GM21390 (cell line): ENCODE data around the gene SAMD7.
A peak's percentile ranks its signal among the peaks of the same experiment; 100 is the strongest.

Source experiments
- ATAC-seq: cut with Tn5 transposase; IDR thresholded peaks from one replicate; pipeline ENCODE4 v1.9.1; 2021; ENCODE audit not compliant: unreplicated experiment

Gene SAMD7

DNA sequence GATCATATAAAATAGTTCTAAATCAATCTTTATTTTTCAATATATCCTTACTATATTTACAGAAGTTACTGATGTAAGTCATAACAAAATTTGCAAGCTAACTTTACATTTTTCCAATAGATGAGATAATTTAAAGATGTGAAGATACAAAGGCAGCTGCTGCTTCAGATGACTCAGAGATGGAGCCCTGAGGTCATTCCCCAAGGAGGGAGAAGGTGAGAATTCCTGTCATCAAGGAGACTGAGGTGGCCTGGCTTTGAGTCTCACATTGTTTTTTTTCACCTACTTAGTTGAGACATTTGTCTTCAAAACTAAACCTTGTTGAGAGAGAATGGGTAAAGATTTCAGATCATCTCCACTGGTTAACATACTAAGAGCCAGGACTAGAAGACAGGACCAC, 3.9 kb upstream of the SAMD7 start:
- no peak for ATAC-seq

DNA sequence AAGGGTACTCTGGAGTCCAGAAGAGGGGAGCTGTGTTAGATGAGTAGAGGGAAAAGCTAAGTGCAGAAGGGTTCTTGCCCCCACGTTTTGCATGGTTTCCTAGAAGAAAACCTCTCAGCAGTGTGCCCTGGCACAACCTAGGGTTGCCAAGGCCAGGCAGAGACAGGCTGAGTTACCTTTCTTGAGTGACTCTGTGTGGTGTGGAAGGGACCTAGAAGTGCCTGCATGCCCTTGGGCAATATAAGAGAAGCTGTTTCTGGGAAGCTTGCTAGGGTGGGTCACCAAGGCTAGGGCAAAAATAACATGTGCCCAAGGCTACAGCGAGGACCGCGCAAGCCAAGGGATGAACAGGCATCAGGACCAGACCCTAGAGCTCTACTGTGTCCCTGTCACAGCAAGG, 3.4 kb upstream of the SAMD7 start:
- ATAC-seq: no peak

DNA sequence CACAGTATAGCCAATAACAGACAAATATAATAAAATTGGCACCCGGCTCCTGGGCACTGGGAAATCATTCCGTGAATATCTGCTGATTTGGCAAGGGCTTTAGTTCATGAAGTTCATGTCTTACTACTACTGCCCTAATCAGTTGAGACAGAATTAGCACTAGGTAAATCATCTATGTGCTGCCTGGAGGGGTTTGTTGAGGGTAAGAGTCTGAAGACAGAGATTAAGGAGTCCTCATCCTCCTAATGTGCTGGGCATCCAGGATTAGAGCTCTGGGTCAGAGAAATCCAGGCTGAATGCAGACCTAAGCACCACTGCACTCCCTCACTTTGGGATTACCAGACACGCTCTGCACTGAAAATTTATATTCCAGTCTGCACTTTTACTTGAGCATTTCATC, 2.0 kb downstream of the SAMD7 start:
- no peak for ATAC-seq

DNA sequence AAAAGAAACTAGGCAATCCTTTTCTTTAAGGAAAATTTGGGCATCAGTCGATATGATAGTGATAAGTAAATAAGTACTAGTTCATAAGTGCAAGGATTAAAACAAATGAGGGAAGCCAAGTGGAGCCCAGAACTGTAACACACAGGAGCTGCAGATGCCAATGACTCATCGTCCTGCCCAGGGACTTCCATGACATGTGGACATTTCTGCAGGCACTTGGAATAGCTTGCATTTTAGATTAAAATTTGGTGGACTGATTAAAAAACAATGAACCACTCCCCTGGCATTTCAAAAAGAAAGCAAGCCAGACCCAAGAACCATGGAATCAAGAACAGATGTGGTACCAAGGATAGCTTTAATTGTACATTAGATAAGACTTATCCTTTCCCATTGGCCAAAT, 2.9 kb downstream of the SAMD7 start:
- ATAC-seq: no peak

DNA sequence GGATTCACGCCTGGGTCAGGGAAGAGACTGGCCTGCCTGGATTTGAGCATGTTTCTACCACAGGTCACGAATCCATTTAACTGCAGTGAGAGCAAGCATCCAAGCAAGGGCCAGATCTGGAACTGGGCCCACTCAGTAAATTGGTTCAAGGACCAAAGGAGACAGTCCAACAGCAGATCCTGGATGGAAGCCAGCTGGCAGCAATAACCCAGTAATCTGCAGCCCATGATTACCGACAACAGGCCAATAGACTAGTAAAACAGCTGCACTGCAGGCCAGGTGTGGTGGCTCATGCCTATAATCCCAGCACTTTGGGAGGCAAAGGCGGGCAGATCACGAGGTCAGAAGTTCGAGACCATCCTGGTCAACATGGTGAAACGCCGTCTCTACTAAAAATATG, 11.8 kb downstream of the SAMD7 start:
- no peak for ATAC-seq

DNA sequence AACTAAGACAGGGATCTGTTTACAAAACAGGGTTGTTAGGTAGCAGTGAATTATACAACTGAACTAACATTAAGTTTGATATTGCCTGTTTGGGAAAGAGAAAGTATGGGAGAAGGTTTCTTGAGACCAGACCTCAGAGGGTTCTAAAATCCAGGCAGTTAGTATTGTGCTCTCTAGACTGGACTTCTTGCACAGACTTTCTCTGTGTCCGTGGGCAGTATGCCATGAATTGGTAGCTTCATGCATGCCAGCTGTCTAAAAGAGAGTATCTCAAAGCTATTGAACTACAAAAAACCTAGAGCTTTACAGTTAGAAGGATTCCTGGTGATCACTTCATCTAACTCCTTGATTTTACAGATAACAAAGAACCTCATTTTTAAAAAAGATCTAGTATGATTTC, 12.5 kb downstream of the SAMD7 start:
- no peak for ATAC-seq

DNA sequence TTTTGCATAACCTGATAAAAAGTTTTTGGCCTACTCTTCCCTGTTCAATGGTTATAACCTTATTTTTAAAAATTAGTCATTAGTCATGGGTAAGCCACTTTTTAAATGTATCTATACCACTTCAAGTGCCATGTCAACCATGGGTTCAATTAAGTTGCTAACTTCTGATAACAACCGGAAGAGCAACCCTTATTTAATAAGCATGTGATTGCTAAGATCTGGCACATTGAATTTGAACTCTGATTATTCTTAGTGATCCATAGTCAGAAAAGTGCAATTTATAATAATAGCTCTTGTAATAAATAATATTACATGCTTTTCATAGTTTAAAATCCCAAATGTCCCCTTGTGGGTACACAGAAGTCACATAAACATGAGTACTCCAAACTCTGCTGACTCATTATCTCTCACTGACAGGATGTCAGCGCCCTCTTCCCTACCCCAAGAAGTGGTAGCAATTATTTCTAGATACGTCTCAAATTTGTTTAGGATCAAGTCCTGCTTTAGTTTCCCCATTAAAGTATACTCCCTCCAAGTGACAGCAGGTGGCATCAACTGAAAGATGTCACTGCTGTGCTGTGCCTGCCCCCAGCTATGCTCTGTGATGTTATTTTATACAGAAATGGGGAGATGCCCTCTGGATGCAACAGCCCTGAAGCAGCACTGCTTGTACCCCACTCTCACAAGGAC, 18.6 kb downstream of the SAMD7 start:
- peak; percentile 29 for ATAC-seq

DNA sequence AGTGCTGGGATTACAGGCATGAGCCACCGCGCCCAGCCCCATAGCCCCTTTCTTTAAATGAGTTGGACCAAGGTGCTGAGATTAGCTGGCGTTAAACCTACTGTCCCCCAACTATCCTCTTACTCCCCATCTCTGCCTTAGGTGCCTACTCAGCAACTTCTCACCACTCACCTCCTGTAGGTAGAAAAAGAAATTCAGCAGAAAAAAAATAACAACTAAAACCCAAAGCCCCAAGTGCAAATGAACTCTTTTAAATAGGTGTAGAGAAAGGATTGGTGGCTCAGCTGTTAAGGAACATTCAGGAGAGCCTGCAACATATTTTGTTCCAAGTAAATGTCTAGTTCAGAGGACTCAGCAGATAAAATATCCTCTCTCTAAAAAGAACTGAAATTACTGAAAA, 19.5 kb downstream of the SAMD7 start:
- ATAC-seq: no peak

DNA sequence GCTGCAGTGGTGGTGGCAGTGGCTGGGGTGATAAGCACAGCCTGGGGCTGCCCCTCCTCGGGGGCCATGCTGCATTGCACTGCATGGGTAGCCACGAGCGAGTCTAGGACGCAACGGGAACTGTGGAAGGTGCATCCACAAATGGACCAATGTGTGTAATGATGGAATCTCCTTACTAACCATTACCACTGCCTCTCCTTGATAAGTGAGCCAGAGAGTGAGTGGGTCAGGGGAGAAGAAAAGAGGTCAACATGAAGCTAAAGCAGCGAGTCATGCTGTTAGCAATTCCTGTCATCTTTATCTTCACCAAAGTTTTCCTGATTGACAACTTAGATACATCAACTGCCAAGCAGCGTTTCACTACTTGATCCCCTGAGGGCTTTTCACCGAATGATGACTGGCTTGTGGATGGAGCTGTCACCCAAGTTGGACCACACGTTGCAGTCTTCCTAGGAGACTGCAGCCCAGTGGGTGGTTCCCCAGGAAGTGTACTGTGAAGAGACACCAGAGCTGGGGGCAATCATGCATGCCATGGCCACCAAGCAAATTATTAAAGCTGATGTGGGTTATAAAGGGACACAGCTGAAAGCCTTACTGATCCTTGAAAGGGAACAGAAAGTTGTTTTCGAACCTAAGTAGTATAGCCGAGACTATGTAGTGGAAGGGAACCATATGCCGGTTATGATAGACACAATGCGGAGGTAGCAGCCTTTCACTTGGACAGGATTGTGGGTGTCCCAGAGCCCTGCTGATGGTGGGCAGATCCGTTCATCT, 20.6 kb downstream of the SAMD7 start:
- peak; percentile 94 for ATAC-seq

DNA sequence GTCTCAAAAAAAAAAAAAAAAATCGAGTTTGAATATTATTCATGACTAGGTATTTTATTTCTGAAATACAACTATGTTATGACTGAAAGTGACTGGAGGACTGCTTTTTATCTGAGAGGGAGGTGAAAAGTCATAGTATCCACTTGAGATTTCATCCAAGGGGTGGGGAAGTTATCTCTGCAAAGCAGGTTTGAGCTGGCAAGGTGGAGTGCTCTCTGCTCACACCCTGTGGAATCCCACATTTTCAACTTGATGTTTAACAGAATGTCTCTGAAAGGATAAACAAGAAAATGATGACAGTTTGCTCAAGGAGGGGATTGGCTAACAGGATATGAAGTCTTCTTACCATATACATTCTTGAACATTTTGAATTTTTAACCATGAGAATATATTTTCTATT, 27.9 kb downstream of the SAMD7 start:
- no peak for ATAC-seq

DNA sequence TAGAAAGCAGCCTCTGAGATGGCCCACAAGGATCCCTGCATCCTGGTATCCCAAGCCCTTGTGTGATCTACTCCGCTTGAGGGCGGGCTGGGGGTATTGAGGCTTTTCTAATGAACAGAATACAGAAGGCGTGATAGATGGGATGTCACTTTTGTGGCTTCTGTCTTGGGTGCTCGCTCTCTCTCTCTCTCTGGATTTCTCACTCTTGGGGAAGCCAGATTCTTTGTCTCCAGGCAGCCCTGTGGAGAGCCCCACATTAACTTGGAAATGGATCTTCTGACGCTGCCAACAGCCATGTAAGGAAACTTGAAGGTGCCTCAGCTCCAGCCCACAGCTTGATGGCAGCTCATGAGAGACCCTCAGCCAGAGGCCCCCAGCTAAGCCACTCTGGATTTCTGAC, 28.4 kb downstream of the SAMD7 start:
- peak; percentile 1 for ATAC-seq

DNA sequence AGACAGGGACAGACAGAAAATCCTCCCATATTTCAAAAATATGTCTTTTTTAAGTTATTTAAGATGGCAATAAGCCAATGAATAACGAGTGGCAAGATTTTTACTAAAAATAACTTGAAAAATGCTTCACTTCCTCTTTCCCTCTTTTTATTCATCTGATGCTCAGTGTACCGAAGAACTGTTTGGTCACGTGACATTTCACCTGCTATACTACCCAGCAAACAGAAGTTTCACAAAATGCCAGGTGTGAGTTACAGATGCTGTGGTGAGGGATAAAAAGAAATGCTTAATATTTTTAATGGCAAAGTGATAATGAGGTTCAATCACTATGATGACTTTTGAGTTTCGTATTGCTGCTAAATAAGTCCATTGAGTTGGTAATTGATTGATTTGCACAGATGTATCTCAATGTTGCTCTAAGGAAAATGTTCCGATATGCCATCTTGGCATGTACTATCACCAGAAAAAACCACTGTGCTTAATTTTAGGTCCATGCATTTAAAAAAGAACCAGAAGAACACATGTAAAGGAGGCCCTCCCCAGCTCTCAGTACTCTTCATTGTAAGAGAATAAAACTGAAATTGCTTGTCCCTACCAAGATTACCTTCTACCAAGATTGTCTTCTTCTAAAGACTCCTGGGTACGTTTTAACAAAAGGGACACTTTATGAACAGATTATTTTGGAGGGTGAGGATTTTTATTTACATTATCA, 29.3 kb downstream of the SAMD7 start:
- peak; percentile 75 for ATAC-seq

DNA sequence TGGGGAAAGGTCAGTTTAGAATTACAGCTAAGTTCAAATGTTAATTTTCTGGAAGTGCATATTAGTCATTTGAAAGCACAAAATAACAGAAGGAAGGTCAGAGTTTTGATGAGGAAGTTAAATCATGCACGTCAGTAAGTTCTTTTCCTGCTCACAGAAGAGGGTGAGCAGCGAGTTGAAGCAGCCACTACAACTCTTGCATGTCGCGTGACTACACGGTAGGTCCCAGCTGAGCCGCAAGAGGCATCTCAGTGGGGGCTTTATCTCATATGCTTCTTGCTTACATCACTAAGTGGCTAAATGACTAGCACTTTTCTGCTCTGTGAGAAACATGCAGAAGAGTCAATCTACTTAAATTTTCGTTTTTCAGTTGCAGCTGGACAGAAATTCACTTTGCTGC, 33.9 kb downstream of the SAMD7 start:
- peak; percentile 77 for ATAC-seq

DNA sequence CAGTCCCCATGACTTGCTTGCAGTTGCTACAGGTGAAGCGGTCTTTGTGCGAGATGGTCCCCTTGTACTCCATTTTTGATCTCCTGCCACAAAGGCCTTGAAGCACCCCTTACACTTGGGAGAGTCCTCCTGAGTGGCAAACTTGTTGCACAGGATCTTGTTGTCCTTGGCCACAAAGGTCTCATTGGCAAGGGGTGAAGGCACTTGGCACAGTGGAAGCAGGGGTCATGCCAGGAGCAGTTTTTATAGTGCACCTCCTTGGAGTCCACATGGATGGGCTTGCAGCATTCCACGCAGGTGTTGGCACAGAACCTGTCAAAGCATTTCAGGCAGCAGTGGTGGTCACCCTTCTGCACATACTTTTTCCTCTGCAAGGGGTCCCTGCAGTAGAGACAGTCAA, 35.0 kb downstream of the SAMD7 start:
- ATAC-seq: no peak

DNA sequence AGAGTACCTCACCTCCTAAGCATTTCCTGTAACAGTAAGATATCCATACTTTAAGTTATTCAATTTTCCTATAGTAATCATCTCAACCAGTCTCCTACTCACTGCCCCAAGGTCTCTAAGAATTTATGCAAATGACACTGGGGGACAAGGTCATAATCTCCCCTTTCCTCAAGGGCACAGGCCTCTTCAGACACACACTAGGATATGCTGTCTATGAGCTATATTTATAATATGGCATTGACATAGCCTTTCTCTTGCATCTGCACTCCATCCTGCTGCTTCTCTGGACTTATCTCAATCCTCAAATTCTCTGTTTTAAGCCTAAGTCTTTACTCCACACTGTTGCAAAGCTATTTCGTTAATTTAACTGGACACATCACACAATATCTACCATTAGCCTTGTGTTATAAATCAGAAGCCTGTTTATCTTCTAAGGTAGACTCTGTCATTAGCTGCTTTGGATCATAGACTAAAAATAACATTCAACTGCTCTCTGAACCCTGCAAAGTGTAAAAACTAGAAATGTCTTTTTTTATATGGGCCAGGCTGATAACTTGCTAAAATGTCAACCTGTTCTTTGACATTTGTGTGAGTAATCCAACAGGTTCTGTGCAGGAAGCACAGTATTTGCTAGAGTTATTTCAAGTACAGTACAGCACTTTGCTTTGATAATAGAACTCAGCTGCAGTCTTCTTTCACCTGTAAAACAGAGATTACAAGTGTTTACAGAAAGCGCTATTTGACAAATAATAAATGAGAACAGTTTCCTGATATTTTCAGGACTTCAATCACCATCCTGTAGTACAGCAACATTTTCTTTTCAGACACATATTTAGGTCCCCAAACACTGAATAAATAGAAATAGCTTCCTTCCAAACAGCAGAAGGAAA, 37.4 kb downstream of the SAMD7 start:
- no peak for ATAC-seq

DNA sequence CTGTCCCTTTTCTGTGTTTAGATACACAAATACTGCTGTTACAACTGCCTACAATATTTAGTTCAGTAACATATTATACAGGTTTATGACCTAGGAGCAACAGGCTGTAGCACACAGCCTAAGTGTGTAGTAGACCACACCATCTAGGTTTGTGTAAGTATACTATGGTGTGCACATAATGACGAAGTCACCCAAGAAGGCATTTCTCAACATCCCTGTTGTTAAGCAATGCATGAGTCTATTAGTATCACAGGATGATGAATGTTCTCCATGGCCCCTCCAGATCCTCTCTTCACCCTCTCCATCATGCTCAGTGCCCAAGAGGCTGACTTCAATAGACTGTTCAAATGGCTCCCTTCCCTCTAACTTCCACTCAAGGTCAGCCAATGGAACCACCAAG, 40.7 kb downstream of the SAMD7 start:
- ATAC-seq: no peak

DNA sequence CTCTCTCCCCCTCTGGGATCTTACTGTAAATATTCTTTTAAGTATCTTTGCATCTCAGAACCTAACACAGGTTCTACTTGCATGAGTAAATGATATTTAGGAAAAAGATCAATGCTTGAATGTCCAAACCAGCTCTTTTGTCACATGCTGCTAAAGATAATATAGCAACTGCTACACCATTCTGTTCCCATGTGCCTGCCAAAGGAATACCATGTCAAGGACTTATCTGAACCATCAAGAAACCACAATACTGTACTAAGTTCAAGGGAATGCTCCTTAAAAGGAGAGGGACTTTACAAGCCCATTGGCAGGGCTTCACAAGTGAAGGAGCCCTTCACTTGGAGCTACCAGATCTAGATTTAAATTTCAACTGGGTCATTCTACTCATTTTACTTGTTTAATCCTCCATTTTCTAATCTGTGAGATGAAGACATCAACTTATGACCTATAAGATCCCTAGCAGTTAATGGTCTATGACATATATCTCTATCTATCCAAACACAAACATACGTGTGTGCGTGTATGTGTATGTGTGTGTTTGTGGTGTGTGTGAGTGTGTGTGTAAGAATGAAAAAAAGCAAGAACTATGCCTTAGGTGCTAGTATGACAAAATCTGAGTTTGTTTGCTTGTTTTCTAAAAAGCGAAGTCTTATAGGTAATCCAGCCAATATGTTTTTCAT, 42.2 kb downstream of the SAMD7 start:
- peak; percentile 17 for ATAC-seq

DNA sequence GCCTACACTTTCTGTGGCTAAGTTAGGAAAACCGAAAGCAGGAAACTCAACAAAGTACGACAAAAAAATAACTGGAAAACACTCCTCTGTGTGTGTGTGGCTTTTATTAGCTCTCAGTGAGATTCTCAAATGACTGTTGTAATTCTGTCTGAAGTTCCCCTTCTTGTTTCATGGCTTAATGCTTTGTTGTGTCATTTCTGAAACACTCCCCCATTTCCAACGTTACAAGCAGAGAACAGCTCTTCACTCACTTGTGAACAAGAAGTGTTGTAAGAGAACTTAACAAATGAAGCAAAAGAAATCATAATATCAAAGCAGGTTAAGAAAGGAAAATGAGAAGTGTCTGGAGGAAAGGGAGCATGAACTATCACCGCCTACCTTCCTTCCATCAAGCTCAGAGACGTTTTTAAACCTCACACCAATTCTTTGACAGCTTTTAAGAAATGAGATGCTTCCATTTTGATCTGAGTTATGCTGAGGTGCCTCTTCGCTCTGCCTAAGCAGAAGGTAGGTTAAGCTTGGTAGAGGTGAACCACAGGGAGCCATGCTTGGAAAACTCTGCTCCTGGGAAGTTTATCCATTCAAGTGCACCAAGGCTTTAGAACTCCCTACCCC, 42.9 kb downstream of the SAMD7 start:
- ATAC-seq: peak; percentile 83

DNA sequence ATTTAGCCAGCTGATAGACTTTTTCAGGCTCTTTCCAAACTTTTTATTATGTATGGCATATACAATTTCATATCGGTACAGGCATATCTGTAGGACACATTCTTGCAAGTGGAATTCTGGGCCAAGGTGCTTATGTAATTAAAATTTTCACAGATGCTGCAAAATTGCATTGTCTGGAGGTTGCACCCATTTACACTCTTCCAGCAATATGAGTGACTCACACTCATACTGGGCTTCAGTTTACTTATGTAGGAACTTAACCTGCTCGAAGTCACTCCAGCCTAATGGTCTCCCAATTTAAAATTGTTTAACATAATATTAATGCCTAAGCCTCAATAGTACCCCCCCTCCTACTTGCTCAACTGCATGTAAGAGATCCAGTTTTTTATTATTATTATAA, 44.0 kb downstream of the SAMD7 start:
- no peak for ATAC-seq

DNA sequence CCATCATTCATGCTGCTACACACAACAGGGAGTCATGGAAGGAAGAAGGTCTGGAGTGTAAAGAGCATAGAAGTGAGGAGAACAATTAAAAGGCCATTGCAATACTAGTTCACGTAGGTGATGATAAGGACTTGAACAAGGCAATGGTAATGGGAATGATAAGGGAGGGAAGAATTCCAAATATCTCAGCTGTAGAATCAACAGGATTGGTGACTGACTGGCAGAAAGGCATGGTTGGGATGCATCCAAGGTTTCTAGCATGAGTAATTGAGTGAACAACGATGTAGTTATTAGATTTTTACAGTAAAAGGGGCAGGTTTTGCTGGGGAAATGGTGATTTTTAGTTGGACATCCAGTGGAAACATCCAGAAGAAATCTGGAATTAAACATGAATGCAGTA, 52.8 kb downstream of the SAMD7 start:
- no peak for ATAC-seq
